Measurements from ENCODE around the gene ALLC.

DNA sequence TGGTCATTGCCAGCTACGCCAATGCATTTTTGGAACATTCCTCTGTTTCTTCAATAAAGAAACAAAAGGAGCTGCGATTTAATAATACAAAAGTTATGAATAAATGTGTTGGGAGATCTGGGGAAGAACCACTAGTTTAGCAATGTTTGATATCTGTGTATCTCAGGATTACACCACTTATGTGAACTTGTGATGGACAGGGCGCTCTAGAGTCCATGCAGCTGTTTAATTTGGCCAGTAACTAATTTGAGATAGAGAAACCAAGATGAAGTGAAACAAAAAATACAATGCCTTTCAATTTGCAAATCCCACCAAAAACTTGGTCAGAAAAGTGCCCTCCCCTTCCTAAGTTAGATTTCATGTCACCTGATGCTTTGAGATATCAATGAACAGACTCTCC, 38.5 kb downstream of the ALLC start:
- TF ChIP-seq, protein P1, sequence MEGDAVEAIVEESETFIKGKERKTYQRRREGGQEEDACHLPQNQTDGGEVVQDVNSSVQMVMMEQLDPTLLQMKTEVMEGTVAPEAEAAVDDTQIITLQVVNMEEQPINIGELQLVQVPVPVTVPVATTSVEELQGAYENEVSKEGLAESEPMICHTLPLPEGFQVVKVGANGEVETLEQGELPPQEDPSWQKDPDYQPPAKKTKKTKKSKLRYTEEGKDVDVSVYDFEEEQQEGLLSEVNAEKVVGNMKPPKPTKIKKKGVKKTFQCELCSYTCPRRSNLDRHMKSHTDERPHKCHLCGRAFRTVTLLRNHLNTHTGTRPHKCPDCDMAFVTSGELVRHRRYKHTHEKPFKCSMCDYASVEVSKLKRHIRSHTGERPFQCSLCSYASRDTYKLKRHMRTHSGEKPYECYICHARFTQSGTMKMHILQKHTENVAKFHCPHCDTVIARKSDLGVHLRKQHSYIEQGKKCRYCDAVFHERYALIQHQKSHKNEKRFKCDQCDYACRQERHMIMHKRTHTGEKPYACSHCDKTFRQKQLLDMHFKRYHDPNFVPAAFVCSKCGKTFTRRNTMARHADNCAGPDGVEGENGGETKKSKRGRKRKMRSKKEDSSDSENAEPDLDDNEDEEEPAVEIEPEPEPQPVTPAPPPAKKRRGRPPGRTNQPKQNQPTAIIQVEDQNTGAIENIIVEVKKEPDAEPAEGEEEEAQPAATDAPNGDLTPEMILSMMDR (conservative IDR thresholded peaks at IDR 0.05; ENCODE audit: low read length) = no peak
- no peak for TF ChIP-seq EZH2phosphoT487 (IDR thresholded peaks at IDR 0.05; ENCODE audit: borderline replicate concordance)

Measured in Loucy (cell line).